ENCODE measurements around the gene AKAP13. TPM values are rescaled to one million over a fixed set of nuclear protein-coding genes. Genes with fewer than 3 reads are reported as not detected.

Gene AKAP13
- total RNA-seq, 1 donor from 2014 or later = 78.9 TPM

- DNase-seq (ENCODE audit: low spot score) = no peak
- H3K9me3 Mint-ChIP-seq = peaks cover 16% of the 10 kb centered on the region
- H3K27ac Mint-ChIP-seq = no peak overlapping the region
- peaks cover 11% of the 10 kb centered on the region for H3K36me3 Mint-ChIP-seq (ENCODE audit: low read depth)
- no peaks in the 10 kb centered on the region for H3K27me3 Mint-ChIP-seq (ENCODE audit: insufficient read depth)
- peaks cover 29% of the 10 kb centered on the region for H3K4me1 Mint-ChIP-seq (ENCODE audit: low read depth)
- intact Hi-C loops (cut with micrococcal nuclease) = no loop called here
- H3K4me3 Mint-ChIP-seq = no peak overlapping the region
These were observed 75.5 kb downstream of the AKAP13 start for GRCh38 chr15:85455891-85456290.

GRCh38 chr15:85456798-85457197 lies 76.4 kb downstream of the AKAP13 start:
- no peaks in the 10 kb centered on the region for H3K27me3 Mint-ChIP-seq (ENCODE audit: insufficient read depth)
- H3K4me3 Mint-ChIP-seq = no peak overlapping the region
- intact Hi-C loops (cut with micrococcal nuclease) = no loop called here
- H3K36me3 Mint-ChIP-seq (ENCODE audit: low read depth) = peaks cover 6% of the 10 kb centered on the region
- H3K27ac Mint-ChIP-seq = no peak overlapping the region
- H3K9me3 Mint-ChIP-seq = peaks cover 7% of the 10 kb centered on the region
- peaks cover 35% of the 10 kb centered on the region for H3K4me1 Mint-ChIP-seq (ENCODE audit: low read depth)
- no peak for DNase-seq (ENCODE audit: low spot score)

- Mint-ChIP-seq H3K27ac (no peak overlapping the region), H3K4me3 (no peak overlapping the region), H3K4me1 (ENCODE audit: low read depth) (peaks cover 34% of the 10 kb centered on the region), H3K9me3 (peaks cover under 1% of the 10 kb centered on the region), H3K27me3 (ENCODE audit: insufficient read depth) (no peaks in the 10 kb centered on the region), H3K36me3 (ENCODE audit: low read depth) (peaks cover 1% of the 10 kb centered on the region)
- no peak for DNase-seq (ENCODE audit: low spot score)
- intact Hi-C loops (cut with micrococcal nuclease) = no loop called here
These were observed 77.1 kb downstream of the AKAP13 start for GRCh38 chr15:85457392-85457968.

GRCh38 chr15:85458764-85459163 lies 78.4 kb downstream of the AKAP13 start:
- Mint-ChIP-seq H3K27ac (no peak overlapping the region), H3K4me1 (ENCODE audit: low read depth) (peaks cover 34% of the 10 kb centered on the region), H3K36me3 (ENCODE audit: low read depth) (peaks cover 1% of the 10 kb centered on the region), H3K27me3 (ENCODE audit: insufficient read depth) (no peaks in the 10 kb centered on the region), H3K9me3 (no peaks in the 10 kb centered on the region), H3K4me3 (no peak overlapping the region)
- DNase-seq (ENCODE audit: low spot score) = no peak
- intact Hi-C loops (cut with micrococcal nuclease) = no loop called here

- H3K4me1 Mint-ChIP-seq (ENCODE audit: low read depth) = peaks cover 34% of the 10 kb centered on the region
- H3K36me3 Mint-ChIP-seq (ENCODE audit: low read depth) = no peaks in the 10 kb centered on the region
- intact Hi-C loops (cut with micrococcal nuclease) = no loop called here
- H3K27me3 Mint-ChIP-seq (ENCODE audit: insufficient read depth) = no peaks in the 10 kb centered on the region
- H3K4me3 Mint-ChIP-seq = no peak overlapping the region
- no peak for DNase-seq (ENCODE audit: low spot score)
- H3K9me3 Mint-ChIP-seq = no peaks in the 10 kb centered on the region
- no peak overlapping the region for H3K27ac Mint-ChIP-seq
These were observed 81.6 kb downstream of the AKAP13 start for GRCh38 chr15:85462029-85462428.

GRCh38 chr15:85463276-85463892 lies 83.0 kb downstream of the AKAP13 start:
- no peaks in the 10 kb centered on the region for H3K36me3 Mint-ChIP-seq (ENCODE audit: low read depth)
- H3K9me3 Mint-ChIP-seq = no peaks in the 10 kb centered on the region
- H3K4me3 Mint-ChIP-seq = no peak overlapping the region
- H3K4me1 Mint-ChIP-seq (ENCODE audit: low read depth) = peaks cover 34% of the 10 kb centered on the region
- no peak overlapping the region for H3K27ac Mint-ChIP-seq
- intact Hi-C loops (cut with micrococcal nuclease) = no loop called here
- no peaks in the 10 kb centered on the region for H3K27me3 Mint-ChIP-seq (ENCODE audit: insufficient read depth)
- no peak for DNase-seq (ENCODE audit: low spot score)

GRCh38 chr15:85463976-85464375 lies 83.6 kb downstream of the AKAP13 start:
- H3K27me3 Mint-ChIP-seq (ENCODE audit: insufficient read depth) = no peaks in the 10 kb centered on the region
- H3K27ac Mint-ChIP-seq = no peak overlapping the region
- peaks cover 34% of the 10 kb centered on the region for H3K4me1 Mint-ChIP-seq (ENCODE audit: low read depth)
- H3K36me3 Mint-ChIP-seq (ENCODE audit: low read depth) = no peaks in the 10 kb centered on the region
- H3K4me3 Mint-ChIP-seq = no peak overlapping the region
- intact Hi-C loops (cut with micrococcal nuclease) = no loop called here
- no peak for DNase-seq (ENCODE audit: low spot score)
- H3K9me3 Mint-ChIP-seq = no peaks in the 10 kb centered on the region

- H3K27me3 Mint-ChIP-seq (ENCODE audit: insufficient read depth) = no peaks in the 10 kb centered on the region
- no peak overlapping the region for H3K27ac Mint-ChIP-seq
- intact Hi-C loops (cut with micrococcal nuclease) = no loop called here
These were observed 84.1 kb downstream of the AKAP13 start for GRCh38 chr15:85464471-85464870.

GRCh38 chr15:85470563-85471271 lies 90.3 kb downstream of the AKAP13 start:
- intact Hi-C loops (cut with micrococcal nuclease) = no loop called here
- H3K4me1 Mint-ChIP-seq (ENCODE audit: low read depth) = peaks cover 36% of the 10 kb centered on the region
- H3K36me3 Mint-ChIP-seq (ENCODE audit: low read depth) = peaks cover 2% of the 10 kb centered on the region
- H3K27ac Mint-ChIP-seq = no peak overlapping the region
- no peak overlapping the region for H3K4me3 Mint-ChIP-seq
- no peaks in the 10 kb centered on the region for H3K27me3 Mint-ChIP-seq (ENCODE audit: insufficient read depth)
- DNase-seq (ENCODE audit: low spot score) = no peak
- H3K9me3 Mint-ChIP-seq = no peaks in the 10 kb centered on the region

More at GRCh38 chr15:85464471-85464870, 84.1 kb downstream of the AKAP13 start:
- Mint-ChIP-seq H3K36me3 (ENCODE audit: low read depth) (no peaks in the 10 kb centered on the region), H3K4me1 (ENCODE audit: low read depth) (peaks cover 34% of the 10 kb centered on the region), H3K9me3 (no peaks in the 10 kb centered on the region), H3K4me3 (no peak overlapping the region)
- no peak for DNase-seq (ENCODE audit: low spot score)

GRCh38 chr15:85472349-85472748 lies 91.9 kb downstream of the AKAP13 start:
- H3K27me3 Mint-ChIP-seq (ENCODE audit: insufficient read depth) = no peaks in the 10 kb centered on the region
- no peak overlapping the region for H3K4me3 Mint-ChIP-seq
- peaks cover 47% of the 10 kb centered on the region for H3K4me1 Mint-ChIP-seq (ENCODE audit: low read depth)
- no peak overlapping the region for H3K27ac Mint-ChIP-seq
- no peak for DNase-seq (ENCODE audit: low spot score)
- no peaks in the 10 kb centered on the region for H3K9me3 Mint-ChIP-seq
- peaks cover 2% of the 10 kb centered on the region for H3K36me3 Mint-ChIP-seq (ENCODE audit: low read depth)
- intact Hi-C loops (cut with micrococcal nuclease) = no loop called here

- no peaks in the 10 kb centered on the region for H3K9me3 Mint-ChIP-seq
- no peaks in the 10 kb centered on the region for H3K27me3 Mint-ChIP-seq (ENCODE audit: insufficient read depth)
- peaks cover 2% of the 10 kb centered on the region for H3K36me3 Mint-ChIP-seq (ENCODE audit: low read depth)
- H3K4me1 Mint-ChIP-seq (ENCODE audit: low read depth) = peaks cover 52% of the 10 kb centered on the region
- no peak overlapping the region for H3K27ac Mint-ChIP-seq
- intact Hi-C loops (cut with micrococcal nuclease) = no loop called here
- H3K4me3 Mint-ChIP-seq = no peak overlapping the region
- no peak for DNase-seq (ENCODE audit: low spot score)
These were observed 93.1 kb downstream of the AKAP13 start for GRCh38 chr15:85473455-85473854.

- H3K4me1 Mint-ChIP-seq (ENCODE audit: low read depth) = peaks cover 52% of the 10 kb centered on the region
- no peaks in the 10 kb centered on the region for H3K9me3 Mint-ChIP-seq
- intact Hi-C loops (cut with micrococcal nuclease) = no loop called here
- no peak for DNase-seq (ENCODE audit: low spot score)
- H3K4me3 Mint-ChIP-seq = no peak overlapping the region
- no peak overlapping the region for H3K27ac Mint-ChIP-seq
- peaks cover 2% of the 10 kb centered on the region for H3K36me3 Mint-ChIP-seq (ENCODE audit: low read depth)
- no peaks in the 10 kb centered on the region for H3K27me3 Mint-ChIP-seq (ENCODE audit: insufficient read depth)
These were observed 94.4 kb downstream of the AKAP13 start for GRCh38 chr15:85474700-85475316.

GRCh38 chr15:85475317-85475701 lies 94.9 kb downstream of the AKAP13 start:
- Mint-ChIP-seq H3K36me3 (ENCODE audit: low read depth) (peaks cover 2% of the 10 kb centered on the region), H3K27ac (no peak overlapping the region), H3K4me1 (ENCODE audit: low read depth) (peaks cover 47% of the 10 kb centered on the region), H3K4me3 (no peak overlapping the region), H3K27me3 (ENCODE audit: insufficient read depth) (no peaks in the 10 kb centered on the region), H3K9me3 (no peaks in the 10 kb centered on the region)
- intact Hi-C loops (cut with micrococcal nuclease) = no loop called here
- no peak for DNase-seq (ENCODE audit: low spot score)

Data from activated T-helper 1 cell treated with anti-CD3 and anti-CD28 coated beads, Interleukin-12 subunit alpha, Interleukin-12 subunit beta, Interleukin-2, Interleukin-4 antibody, amounts not matched to agents 30 ng/mL and 10 ng/mL and 1 ng/mL, durations not matched to agents 14 hours and 24 hours and 36 hours (primary cell).